ENCODE results near the gene ABCD1.

DNA sequence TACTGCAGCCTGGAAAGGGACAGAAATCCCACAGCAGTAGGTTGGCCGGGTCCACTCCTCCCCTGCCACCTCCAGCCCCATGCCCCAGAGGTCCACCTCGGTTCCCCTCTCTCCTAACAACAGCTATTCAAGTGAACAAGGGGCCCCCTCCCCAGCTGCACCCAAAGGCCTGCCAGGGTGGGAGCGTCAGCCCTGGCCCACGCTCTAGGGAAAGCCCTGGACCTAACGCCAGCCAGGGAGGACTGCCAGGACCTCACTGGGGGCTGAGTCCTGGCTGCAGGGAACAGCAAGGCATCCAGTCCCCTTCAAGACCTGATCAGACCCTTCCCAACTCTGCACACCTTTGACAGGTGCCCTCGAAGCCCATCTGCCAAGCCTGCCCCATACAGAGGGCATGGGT, 23.7 kb upstream of the ABCD1 start:
- TF ChIP-seq CTCF (IDR thresholded peaks at IDR 0.05; ENCODE audit: poor library complexity, severe bottlenecking), result no peak
- no peak for TF ChIP-seq EP300 (conservative IDR thresholded peaks at IDR 0.05; ENCODE audit: poor library complexity, severe bottlenecking)
- TF ChIP-seq EZH2 (IDR thresholded peaks at IDR 0.05; ENCODE audit: borderline replicate concordance, insufficient read depth, low read length, poor library complexity, severe bottlenecking), result no peak
- no peak for TF ChIP-seq SMC3 (conservative IDR thresholded peaks at IDR 0.05; ENCODE audit: poor library complexity)

Measured in neural cell (in vitro differentiated cells).